IPS-18c (cell line): ENCODE measurements around the gene NPAS3.

Experiments used
- H3K4me3 ChIP-seq: 2 replicates; pipeline ENCODE4 v1.7.0; 2013; ENCODE audit warnings: low read depth, mild to moderate bottlenecking, low read length, moderate library complexity; ENCODE audit not compliant: insufficient read depth
- H3K9me3 ChIP-seq: one replicate; pipeline ENCODE4 v1.6.1; 2013; ENCODE audit warnings: mild to moderate bottlenecking, low read length, moderate library complexity; ENCODE audit not compliant: control insufficient read depth, insufficient read depth

NPAS3 gene

DNA sequence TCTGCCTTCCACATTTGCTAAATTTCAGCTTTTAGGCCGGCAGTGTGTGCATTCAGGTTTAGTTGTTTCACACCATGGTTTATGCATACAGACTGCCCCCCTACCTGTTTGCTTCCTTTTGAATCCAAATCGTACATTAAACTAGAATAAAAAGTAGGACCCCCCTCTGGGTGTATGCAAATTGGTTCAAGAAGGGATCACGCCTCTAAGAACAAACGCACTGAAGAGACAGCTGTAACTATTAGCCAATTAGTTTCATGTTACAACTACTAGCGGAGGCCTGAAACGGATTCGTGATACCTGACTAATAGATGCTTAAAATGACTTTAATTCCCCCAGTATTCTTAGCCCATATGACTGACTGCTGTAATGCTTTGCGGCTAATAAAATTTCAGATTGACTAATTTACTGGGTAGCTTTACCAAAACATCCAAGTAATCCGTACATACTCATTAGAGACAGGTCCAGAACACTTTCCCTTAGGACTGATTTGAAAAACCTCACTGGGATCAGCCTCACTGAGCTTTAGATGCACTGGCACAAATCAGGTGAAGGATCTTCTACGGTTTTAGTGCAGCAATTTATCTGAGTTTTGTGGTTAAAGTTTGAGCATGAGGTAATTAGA, 411.8 kb downstream of the NPAS3 start:
- Histone ChIP-seq H3K4me3 (no peak overlapping the region), H3K9me3 (no peaks in the 10 kb centered on the region)

DNA sequence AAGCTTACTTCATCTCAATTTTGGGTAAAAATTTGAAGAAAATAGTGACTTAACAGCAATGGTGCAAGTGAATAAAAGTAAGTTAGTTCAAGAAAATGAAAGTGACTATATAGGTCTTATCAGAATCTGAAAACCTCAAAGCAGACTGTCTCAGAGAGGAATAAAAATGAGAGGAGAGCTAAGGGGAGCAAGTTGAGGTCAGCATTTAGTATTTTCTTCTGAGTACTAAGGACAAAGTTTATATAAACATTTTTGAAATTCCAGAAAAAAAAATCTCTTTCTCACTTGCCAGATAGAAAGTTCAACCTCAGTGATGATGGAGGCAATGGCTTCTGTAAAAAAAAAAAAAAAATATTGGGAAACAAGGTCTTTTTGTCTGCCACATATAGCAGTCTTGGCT, 414.1 kb downstream of the NPAS3 start:
- H3K9me3 ChIP-seq, result no peaks in the 10 kb centered on the region
- no peak overlapping the region for H3K4me3 ChIP-seq

- H3K9me3 ChIP-seq, result no peaks in the 10 kb centered on the region
Observed at GRCh38 chr14:33356181-33356580, 417.5 kb downstream of the NPAS3 start.

GRCh38 chr14:33357225-33358010, 418.7 kb downstream of the NPAS3 start:
- H3K4me3 ChIP-seq, result no peak overlapping the region
- H3K9me3 ChIP-seq, result no peaks in the 10 kb centered on the region

More at GRCh38 chr14:33356181-33356580, 417.5 kb downstream of the NPAS3 start:
- no peak overlapping the region for H3K4me3 ChIP-seq

GRCh38 chr14:33359288-33359881, 420.7 kb downstream of the NPAS3 start:
- no peak overlapping the region for H3K4me3 ChIP-seq
- H3K9me3 ChIP-seq, result no peaks in the 10 kb centered on the region

GRCh38 chr14:33362934-33363333, 424.3 kb downstream of the NPAS3 start:
- H3K4me3 ChIP-seq, result no peak overlapping the region
- H3K9me3 ChIP-seq, result no peaks in the 10 kb centered on the region

GRCh38 chr14:33363682-33364081, 425.0 kb downstream of the NPAS3 start:
- Histone ChIP-seq H3K9me3 (no peaks in the 10 kb centered on the region), H3K4me3 (no peak overlapping the region)

DNA sequence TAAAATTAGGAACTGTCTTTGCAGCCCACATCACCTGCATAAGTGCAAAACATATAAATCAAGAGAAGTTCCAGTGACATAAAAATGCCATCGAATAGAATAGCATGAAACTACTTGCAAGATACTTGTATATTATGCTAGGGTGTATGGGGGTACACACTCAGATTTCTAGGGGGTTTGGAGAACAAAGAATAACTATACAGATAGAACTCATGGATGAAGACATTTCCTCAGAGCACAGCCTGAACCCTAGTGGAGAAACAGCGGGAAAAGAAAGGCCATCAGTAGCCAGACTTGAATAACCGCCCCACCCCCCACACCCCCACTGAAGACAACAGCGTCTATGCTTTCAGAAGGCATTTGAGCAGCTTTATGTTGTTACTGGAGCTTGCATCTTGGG, 425.8 kb downstream of the NPAS3 start:
- H3K4me3 ChIP-seq, result no peak overlapping the region

GRCh38 chr14:33369041-33369440, 430.4 kb downstream of the NPAS3 start:
- Histone ChIP-seq H3K4me3 (no peak overlapping the region), H3K9me3 (no peaks in the 10 kb centered on the region)

More for the DNA sequence above, 425.8 kb downstream of the NPAS3 start:
- H3K9me3 ChIP-seq, result no peaks in the 10 kb centered on the region

GRCh38 chr14:33369972-33370371, 431.3 kb downstream of the NPAS3 start:
- no peak overlapping the region for H3K4me3 ChIP-seq

DNA sequence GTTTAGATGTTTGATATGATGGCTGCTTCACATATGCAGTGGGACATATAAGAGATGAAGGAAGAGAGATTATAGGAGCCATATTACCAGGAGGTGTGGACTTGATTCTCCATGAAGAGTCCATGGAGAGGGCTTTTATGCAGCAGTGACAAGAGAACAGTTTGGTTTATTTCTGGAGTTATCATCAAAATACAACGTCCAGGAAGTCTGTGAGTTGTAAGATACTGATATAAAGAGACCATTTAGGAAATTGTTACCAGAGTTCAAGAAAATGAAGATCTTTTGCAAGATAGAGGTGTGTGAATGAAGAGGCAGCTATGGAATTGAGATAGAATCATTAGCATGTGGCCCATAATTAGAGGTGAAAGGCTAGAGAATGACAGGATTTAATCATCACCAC, 431.7 kb downstream of the NPAS3 start:
- Histone ChIP-seq H3K4me3 (no peak overlapping the region), H3K9me3 (no peaks in the 10 kb centered on the region)

More at GRCh38 chr14:33369972-33370371, 431.3 kb downstream of the NPAS3 start:
- H3K9me3 ChIP-seq, result no peaks in the 10 kb centered on the region

DNA sequence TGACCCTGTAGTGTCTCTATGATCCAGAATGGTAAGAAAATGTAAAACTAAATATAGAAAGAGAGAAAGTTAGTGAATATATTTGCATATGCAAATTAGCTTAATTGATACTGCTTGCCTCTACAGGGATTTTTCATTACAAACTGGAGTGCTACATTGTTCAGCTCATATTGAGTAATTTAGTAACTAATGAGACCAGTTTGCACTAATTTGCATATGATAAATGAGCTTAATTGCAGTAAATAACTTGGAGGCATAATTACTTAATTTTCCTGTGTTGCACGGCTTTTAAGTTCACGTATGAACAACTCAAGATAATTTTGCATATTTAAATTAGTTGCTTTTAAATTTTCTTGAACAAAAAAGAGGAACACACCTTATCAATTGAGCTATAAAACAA, 436.5 kb downstream of the NPAS3 start:
- no peak overlapping the region for H3K4me3 ChIP-seq

DNA sequence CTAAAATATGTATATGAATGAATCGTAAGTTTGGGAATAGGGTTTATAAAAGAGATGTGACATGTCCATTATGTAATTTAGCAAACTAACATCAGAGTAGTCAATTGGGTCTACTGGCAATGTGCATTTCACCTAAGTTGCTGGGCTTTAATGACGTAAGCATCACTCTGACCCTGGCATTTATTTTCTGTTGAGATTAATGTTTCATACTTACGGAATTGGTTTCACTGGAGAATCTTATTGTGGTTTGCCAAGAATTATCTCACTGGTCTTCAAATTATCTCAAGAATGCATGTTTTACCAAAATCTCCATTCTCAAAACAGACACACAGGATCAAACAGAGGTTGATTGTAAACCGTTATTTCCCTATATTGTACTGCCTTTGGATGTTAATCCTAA, 437.1 kb downstream of the NPAS3 start:
- Histone ChIP-seq H3K9me3 (no peaks in the 10 kb centered on the region), H3K4me3 (no peak overlapping the region)

More for the DNA sequence above, 436.5 kb downstream of the NPAS3 start:
- no peaks in the 10 kb centered on the region for H3K9me3 ChIP-seq

DNA sequence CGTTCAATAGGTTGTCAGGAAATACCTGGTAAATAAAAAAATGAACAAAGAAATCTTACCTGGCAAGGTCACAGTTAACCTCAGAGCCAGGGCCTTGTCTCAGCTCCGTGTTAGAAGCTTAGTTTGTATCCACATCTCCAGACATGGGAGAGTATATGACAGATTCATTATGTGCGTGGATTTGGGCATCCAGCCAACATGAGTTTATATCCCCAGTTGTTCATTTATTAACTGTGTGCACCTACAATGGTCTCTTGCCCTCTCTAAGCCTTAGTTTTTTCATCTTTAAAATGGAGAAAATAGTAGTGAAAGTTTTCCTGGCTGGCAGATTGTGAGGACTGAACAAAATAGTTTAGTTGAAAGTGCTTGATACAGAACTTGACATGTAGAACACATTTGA, 437.8 kb downstream of the NPAS3 start:
- H3K4me3 ChIP-seq, result no peak overlapping the region
- no peaks in the 10 kb centered on the region for H3K9me3 ChIP-seq

- Histone ChIP-seq H3K4me3 (no peak overlapping the region), H3K9me3 (no peaks in the 10 kb centered on the region)
Observed at GRCh38 chr14:33377596-33378390, 439.1 kb downstream of the NPAS3 start.

GRCh38 chr14:33381717-33382116, 443.0 kb downstream of the NPAS3 start:
- Histone ChIP-seq H3K9me3 (no peaks in the 10 kb centered on the region), H3K4me3 (no peak overlapping the region)

- H3K4me3 ChIP-seq, result no peak overlapping the region
- H3K9me3 ChIP-seq, result no peaks in the 10 kb centered on the region
Observed at GRCh38 chr14:33386140-33386539, 447.5 kb downstream of the NPAS3 start.
